ENCODE data around the gene HAGH.

Gene HAGH

DNA sequence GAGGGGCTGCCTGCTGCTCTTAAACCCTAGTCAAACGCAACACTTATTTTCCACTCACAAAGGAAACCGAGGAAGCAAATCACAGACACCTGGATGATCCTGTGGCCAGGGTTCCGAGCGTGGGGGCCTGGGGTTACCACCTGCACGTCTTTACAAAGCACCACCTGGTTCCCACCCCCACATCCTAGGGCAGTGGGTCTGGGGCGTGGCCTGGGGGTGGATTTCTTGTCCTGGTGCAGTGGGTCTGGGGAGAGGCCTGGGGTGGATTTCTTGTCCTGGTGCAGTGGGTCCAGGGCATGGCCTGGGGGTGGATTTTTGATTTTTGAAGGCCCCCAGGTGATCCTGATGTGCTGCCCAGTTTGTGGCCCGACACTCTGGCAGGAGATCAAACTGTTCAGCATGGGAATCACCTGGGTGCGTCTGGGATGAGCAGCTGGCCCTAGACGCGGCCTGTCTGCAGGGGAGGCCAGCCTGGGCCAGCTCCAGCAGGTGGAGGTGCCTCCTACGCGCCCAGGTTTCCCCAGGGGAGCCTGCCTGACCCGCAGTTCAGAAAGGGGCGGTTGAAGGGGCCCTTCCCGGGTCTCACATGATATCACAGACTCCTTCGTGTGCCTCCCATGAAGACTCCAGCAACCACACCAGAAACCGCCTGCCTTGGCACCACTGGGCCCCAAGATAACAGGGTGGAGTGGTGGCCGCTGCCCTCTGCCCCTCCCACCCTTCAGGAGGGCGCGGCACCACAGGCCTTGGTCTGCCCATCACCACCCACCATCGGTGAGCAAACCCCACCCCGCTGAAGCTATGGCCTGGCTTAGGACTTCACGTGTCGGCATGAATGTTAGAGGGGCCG, 6.3 kb downstream of the HAGH start:
- H3K9ac ChIP-seq (ENCODE audit: low read length): no peak overlapping the region
- H2BK120ac ChIP-seq (ENCODE audit: insufficient read depth, low read length, poor library complexity): no peak overlapping the region
- no peak overlapping the region for H3K27ac ChIP-seq (ENCODE audit: low read depth, low read length)
- H4K91ac ChIP-seq (ENCODE audit: low read depth, low read length): no peak overlapping the region
- H3K4me1 ChIP-seq (ENCODE audit: control insufficient read depth in 1 of 2, insufficient read depth in 2 of 2, low read length in 2 of 2): no peaks in the 10 kb centered on the region
- no peak overlapping the region for H2AFZ ChIP-seq (ENCODE audit: insufficient read depth, low read length, poor library complexity)
- H3K36me3 ChIP-seq (ENCODE audit: control insufficient read depth in 1 of 2, insufficient read depth in 2 of 2, low read length in 2 of 2): peaks cover 51 to 57% of the 10 kb centered on the region in 2 experiments
- no peak overlapping the region for H3K18ac ChIP-seq (ENCODE audit: low read length)
- no CpG with 5 or more reads among the region's 25 CpGs for WGBS (ENCODE audit: extremely low coverage, insufficient coverage, insufficient read length)
- H3K4me2 ChIP-seq (ENCODE audit: low read length): no peak overlapping the region
- no peak overlapping the region for H3K23ac ChIP-seq (ENCODE audit: low read length)
- no peaks in the 10 kb centered on the region for H3K27me3 ChIP-seq (ENCODE audit: insufficient read depth, low read length)
- no peak overlapping the region for H4K12ac ChIP-seq (ENCODE audit: low read depth, low read length)
- no peaks in the 10 kb centered on the region for H3K9me3 ChIP-seq (ENCODE audit: insufficient read depth, low read depth, low read length)
- no peak overlapping the region for H3K14ac ChIP-seq (ENCODE audit: low read length)
- no peaks in the 10 kb centered on the region for H3K79me1 ChIP-seq (ENCODE audit: low read length)
- no peak overlapping the region for H2AK5ac ChIP-seq (ENCODE audit: low read length)
- H3K79me2 ChIP-seq (ENCODE audit: control insufficient read depth, insufficient read depth, low read length, poor library complexity): no peaks in the 10 kb centered on the region
- H4K8ac ChIP-seq (ENCODE audit: low read depth, low read length): no peak overlapping the region
- H3K4ac ChIP-seq (ENCODE audit: low read depth, low read length): no peak overlapping the region
- H2BK5ac ChIP-seq (ENCODE audit: low read depth, low read length, poor library complexity): no peak overlapping the region
- H3K4me3 ChIP-seq (ENCODE audit: low read depth, low read length): no peak overlapping the region
- no peak for DNase-seq
- H2BK12ac ChIP-seq (ENCODE audit: low read length): no peak overlapping the region

DNA sequence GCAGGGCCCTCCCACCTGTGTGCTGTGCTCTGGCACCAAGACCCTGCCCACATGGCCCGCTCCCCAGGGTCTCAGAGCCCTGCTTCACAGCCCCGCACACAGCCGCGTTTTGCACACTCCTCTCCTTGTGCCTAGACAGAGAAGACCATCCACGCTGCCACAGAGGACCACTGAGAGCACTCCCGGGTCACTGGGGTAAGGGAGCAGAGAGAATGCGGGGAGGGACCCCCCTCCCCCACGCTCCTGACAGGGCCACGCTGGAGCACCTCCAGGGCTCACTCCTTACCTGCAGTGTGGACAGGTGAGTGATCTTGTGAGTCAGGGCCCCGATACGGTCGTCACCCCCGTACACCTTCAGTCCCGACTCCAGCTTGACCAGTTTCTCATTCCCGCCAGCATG, 7.0 kb downstream of the HAGH start:
- Histone ChIP-seq H2BK12ac (ENCODE audit: low read length) (no peak overlapping the region), H3K4me1 (ENCODE audit: control insufficient read depth in 1 of 2, insufficient read depth in 2 of 2, low read length in 2 of 2) (no peaks in the 10 kb centered on the region), H3K4me2 (ENCODE audit: low read length) (no peak overlapping the region), H2AK5ac (ENCODE audit: low read length) (no peak overlapping the region), H3K79me2 (ENCODE audit: control insufficient read depth, insufficient read depth, low read length, poor library complexity) (no peaks in the 10 kb centered on the region), H2BK120ac (ENCODE audit: insufficient read depth, low read length, poor library complexity) (no peak overlapping the region), H3K27me3 (ENCODE audit: insufficient read depth, low read length) (no peaks in the 10 kb centered on the region), H4K8ac (ENCODE audit: low read depth, low read length) (no peak overlapping the region), H3K4ac (ENCODE audit: low read depth, low read length) (no peak overlapping the region), H3K4me3 (ENCODE audit: low read depth, low read length) (no peak overlapping the region), H4K12ac (ENCODE audit: low read depth, low read length) (no peak overlapping the region), H3K9me3 (ENCODE audit: insufficient read depth, low read depth, low read length) (no peaks in the 10 kb centered on the region), H2AFZ (ENCODE audit: insufficient read depth, low read length, poor library complexity) (no peak overlapping the region), H3K79me1 (ENCODE audit: low read length) (no peaks in the 10 kb centered on the region), H3K23ac (ENCODE audit: low read length) (no peak overlapping the region), H3K18ac (ENCODE audit: low read length) (no peak overlapping the region), H3K36me3 (ENCODE audit: control insufficient read depth in 1 of 2, insufficient read depth in 2 of 2, low read length in 2 of 2) (peaks cover 52 to 60% of the 10 kb centered on the region in 2 experiments), H3K14ac (ENCODE audit: low read length) (no peak overlapping the region), H3K9ac (ENCODE audit: low read length) (no peak overlapping the region), H3K27ac (ENCODE audit: low read depth, low read length) (no peak overlapping the region), H4K91ac (ENCODE audit: low read depth, low read length) (no peak overlapping the region), H2BK5ac (ENCODE audit: low read depth, low read length, poor library complexity) (no peak overlapping the region)
- WGBS (ENCODE audit: extremely low coverage, insufficient coverage, insufficient read length): no CpG with 5 or more reads among the region's 15 CpGs
- DNase-seq: no peak

DNA sequence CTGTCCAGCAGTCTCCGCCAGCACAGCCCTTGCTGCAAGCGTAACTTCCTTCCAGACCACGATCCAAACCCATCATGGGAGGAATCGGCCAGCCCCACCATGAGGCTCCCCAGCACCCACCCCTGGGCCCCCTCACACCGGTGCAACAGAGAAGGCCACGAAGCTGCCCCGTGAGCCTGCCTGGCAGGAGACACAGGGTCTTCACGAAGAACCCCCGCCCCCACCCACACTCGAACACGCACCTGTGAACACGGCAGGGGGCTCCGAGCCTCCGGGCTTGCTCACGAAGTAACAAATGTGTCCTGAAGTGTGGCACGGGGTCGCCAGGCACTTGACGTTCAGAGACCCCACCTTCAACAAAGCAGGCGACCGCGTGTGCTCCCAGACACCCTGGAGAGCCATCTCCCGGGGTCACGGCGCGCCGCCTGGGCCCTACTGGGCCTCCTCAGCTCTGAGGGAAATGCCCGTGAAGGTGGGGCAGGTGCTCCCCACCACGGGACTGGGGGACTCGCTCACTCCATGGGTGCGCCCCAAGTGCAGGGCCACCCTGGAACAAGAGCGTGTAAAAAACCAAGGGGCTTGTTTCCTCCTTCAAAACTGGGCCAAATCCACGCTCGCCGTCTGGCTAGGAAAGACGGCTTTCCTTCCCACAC, 7.6 kb downstream of the HAGH start:
- no peak overlapping the region for H2BK5ac ChIP-seq (ENCODE audit: low read depth, low read length, poor library complexity)
- H3K4me2 ChIP-seq (ENCODE audit: low read length): no peak overlapping the region
- H4K8ac ChIP-seq (ENCODE audit: low read depth, low read length): no peak overlapping the region
- no peak overlapping the region for H3K4me3 ChIP-seq (ENCODE audit: low read depth, low read length)
- H3K9me3 ChIP-seq (ENCODE audit: insufficient read depth, low read depth, low read length): no peaks in the 10 kb centered on the region
- no peaks in the 10 kb centered on the region for H3K79me1 ChIP-seq (ENCODE audit: low read length)
- no peak overlapping the region for H4K91ac ChIP-seq (ENCODE audit: low read depth, low read length)
- H2BK120ac ChIP-seq (ENCODE audit: insufficient read depth, low read length, poor library complexity): no peak overlapping the region
- no peak overlapping the region for H2AK5ac ChIP-seq (ENCODE audit: low read length)
- no peak overlapping the region for H2AFZ ChIP-seq (ENCODE audit: insufficient read depth, low read length, poor library complexity)
- H3K4me1 ChIP-seq (ENCODE audit: control insufficient read depth in 1 of 2, insufficient read depth in 2 of 2, low read length in 2 of 2): no peaks in the 10 kb centered on the region
- DNase-seq: no peak
- no peak overlapping the region for H3K18ac ChIP-seq (ENCODE audit: low read length)
- H3K27me3 ChIP-seq (ENCODE audit: insufficient read depth, low read length): no peaks in the 10 kb centered on the region
- H3K23ac ChIP-seq (ENCODE audit: low read length): no peak overlapping the region
- no peaks in the 10 kb centered on the region for H3K79me2 ChIP-seq (ENCODE audit: control insufficient read depth, insufficient read depth, low read length, poor library complexity)
- H2BK12ac ChIP-seq (ENCODE audit: low read length): no peak overlapping the region
- H3K27ac ChIP-seq (ENCODE audit: low read depth, low read length): no peak overlapping the region
- no peak overlapping the region for H3K9ac ChIP-seq (ENCODE audit: low read length)
- no peak overlapping the region for H3K4ac ChIP-seq (ENCODE audit: low read depth, low read length)
- no peak overlapping the region for H3K14ac ChIP-seq (ENCODE audit: low read length)
- no peak overlapping the region for H4K12ac ChIP-seq (ENCODE audit: low read depth, low read length)
- WGBS (ENCODE audit: extremely low coverage, insufficient coverage, insufficient read length): no CpG with 5 or more reads among the region's 35 CpGs
- peaks cover 52 to 60% of the 10 kb centered on the region in 2 experiments for H3K36me3 ChIP-seq (ENCODE audit: control insufficient read depth in 1 of 2, insufficient read depth in 2 of 2, low read length in 2 of 2)

DNA sequence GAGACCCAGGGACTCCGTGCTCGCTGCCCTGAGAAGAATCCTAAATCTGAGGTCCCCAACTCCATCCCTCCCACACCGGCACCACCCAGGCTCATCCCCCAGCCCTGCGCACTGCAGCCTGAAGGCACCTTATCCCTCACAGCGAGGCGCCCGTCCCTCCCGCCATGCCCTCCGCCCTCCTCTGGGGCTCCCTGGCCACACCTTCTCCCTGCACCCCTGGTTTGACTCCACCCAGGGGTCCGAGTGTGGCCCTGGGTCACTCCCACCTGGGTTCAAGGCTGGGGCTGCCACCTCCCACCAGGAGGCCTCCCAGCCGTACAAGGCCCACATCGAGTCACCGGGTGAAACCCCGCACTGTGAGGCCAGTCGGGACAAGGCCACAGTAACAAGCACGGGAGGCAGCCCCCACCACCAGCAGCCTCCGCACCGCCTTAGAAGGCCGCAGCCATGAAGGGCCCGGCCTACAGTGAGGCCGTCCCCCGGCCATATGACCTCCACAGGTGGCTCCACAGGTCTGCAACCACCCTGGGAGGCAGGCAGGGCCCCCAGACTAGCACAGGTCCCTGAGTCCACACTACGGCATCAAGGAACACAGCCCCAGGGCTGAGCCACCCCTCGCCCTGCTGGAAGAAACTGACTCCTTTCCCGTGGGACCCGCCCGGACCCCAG, 8.3 kb downstream of the HAGH start:
- no peak overlapping the region for H4K8ac ChIP-seq (ENCODE audit: low read depth, low read length)
- no peak overlapping the region for H3K9ac ChIP-seq (ENCODE audit: low read length)
- H3K18ac ChIP-seq (ENCODE audit: low read length): no peak overlapping the region
- DNase-seq: no peak
- H3K9me3 ChIP-seq (ENCODE audit: insufficient read depth, low read depth, low read length): no peaks in the 10 kb centered on the region
- no peak overlapping the region for H4K91ac ChIP-seq (ENCODE audit: low read depth, low read length)
- no peak overlapping the region for H4K12ac ChIP-seq (ENCODE audit: low read depth, low read length)
- no peak overlapping the region for H2AFZ ChIP-seq (ENCODE audit: insufficient read depth, low read length, poor library complexity)
- no peaks in the 10 kb centered on the region for H3K4me1 ChIP-seq (ENCODE audit: control insufficient read depth in 1 of 2, insufficient read depth in 2 of 2, low read length in 2 of 2)
- no peak overlapping the region for H3K4me3 ChIP-seq (ENCODE audit: low read depth, low read length)
- H3K23ac ChIP-seq (ENCODE audit: low read length): no peak overlapping the region
- no peaks in the 10 kb centered on the region for H3K27me3 ChIP-seq (ENCODE audit: insufficient read depth, low read length)
- H3K4me2 ChIP-seq (ENCODE audit: low read length): no peak overlapping the region
- H2BK120ac ChIP-seq (ENCODE audit: insufficient read depth, low read length, poor library complexity): no peak overlapping the region
- H3K36me3 ChIP-seq (ENCODE audit: control insufficient read depth in 1 of 2, insufficient read depth in 2 of 2, low read length in 2 of 2): peaks cover 52 to 60% of the 10 kb centered on the region in 2 experiments
- no peak overlapping the region for H2BK12ac ChIP-seq (ENCODE audit: low read length)
- no peak overlapping the region for H3K27ac ChIP-seq (ENCODE audit: low read depth, low read length)
- no peak overlapping the region for H3K14ac ChIP-seq (ENCODE audit: low read length)
- no peak overlapping the region for H2AK5ac ChIP-seq (ENCODE audit: low read length)
- no CpG with 5 or more reads among the region's 27 CpGs for WGBS (ENCODE audit: extremely low coverage, insufficient coverage, insufficient read length)
- H3K4ac ChIP-seq (ENCODE audit: low read depth, low read length): no peak overlapping the region
- H3K79me1 ChIP-seq (ENCODE audit: low read length): no peaks in the 10 kb centered on the region
- no peaks in the 10 kb centered on the region for H3K79me2 ChIP-seq (ENCODE audit: control insufficient read depth, insufficient read depth, low read length, poor library complexity)
- H2BK5ac ChIP-seq (ENCODE audit: low read depth, low read length, poor library complexity): no peak overlapping the region
